T-helper 1 cell treated with Interleukin-12 subunit alpha and Interleukin-12 subunit beta and Interleukin-4 antibody, amounts not matched to agents 30 μg/mL and 1 μg/mL, for 36 hours (primary cell): ENCODE data around the gene MYO6.

ENCODE experiments used
- H3K27ac Mint-ChIP-seq: one replicate; pipeline ENCODE4 v1.8.0; 2021; ENCODE audit warnings: mild to moderate bottlenecking, mixed read lengths
- H3K27me3 Mint-ChIP-seq: one replicate; pipeline ENCODE4 v1.8.0; 2021; ENCODE audit warnings: low read depth, mixed read lengths
- H3K36me3 Mint-ChIP-seq: one replicate; pipeline ENCODE4 v1.8.0; 2021; ENCODE audit warnings: low read depth, mixed read lengths
- H3K4me1 Mint-ChIP-seq: one replicate; pipeline ENCODE4 v1.8.0; 2021; ENCODE audit warnings: low read depth, mixed read lengths
- H3K4me3 Mint-ChIP-seq: one replicate; pipeline ENCODE4 v1.8.0; 2021; ENCODE audit warnings: mild to moderate bottlenecking, moderate library complexity, mixed read lengths
- H3K9me3 Mint-ChIP-seq: one replicate; pipeline ENCODE4 v1.8.0; 2021; ENCODE audit warnings: mixed read lengths

The MYO6 gene

GRCh38 chr6:75913040-75913439 is 164.0 kb downstream of the MYO6 start:
- Mint-ChIP-seq H3K27ac (no peak overlapping the region), H3K4me1 (no peaks in the 10 kb centered on the region), H3K27me3 (no peaks in the 10 kb centered on the region), H3K9me3 (no peaks in the 10 kb centered on the region), H3K36me3 (no peaks in the 10 kb centered on the region), H3K4me3 (no peak overlapping the region)

GRCh38 chr6:75922226-75922625 is 173.2 kb downstream of the MYO6 start:
- H3K36me3 Mint-ChIP-seq: no peaks in the 10 kb centered on the region
- no peak overlapping the region for H3K27ac Mint-ChIP-seq
- no peaks in the 10 kb centered on the region for H3K9me3 Mint-ChIP-seq
- no peak overlapping the region for H3K4me3 Mint-ChIP-seq
- H3K27me3 Mint-ChIP-seq: no peaks in the 10 kb centered on the region
- H3K4me1 Mint-ChIP-seq: no peaks in the 10 kb centered on the region

- no peaks in the 10 kb centered on the region for H3K27me3 Mint-ChIP-seq
- no peaks in the 10 kb centered on the region for H3K36me3 Mint-ChIP-seq
- no peak overlapping the region for H3K4me3 Mint-ChIP-seq
- H3K9me3 Mint-ChIP-seq: no peaks in the 10 kb centered on the region
- H3K27ac Mint-ChIP-seq: no peak overlapping the region
- no peaks in the 10 kb centered on the region for H3K4me1 Mint-ChIP-seq
These were observed 177.5 kb downstream of the MYO6 start for GRCh38 chr6:75926293-75927168.

GRCh38 chr6:75931011-75931680 is 182.1 kb downstream of the MYO6 start:
- H3K36me3 Mint-ChIP-seq: no peaks in the 10 kb centered on the region
- no peak overlapping the region for H3K4me3 Mint-ChIP-seq
- H3K27me3 Mint-ChIP-seq: peaks cover 12% of the 10 kb centered on the region
- H3K9me3 Mint-ChIP-seq: no peaks in the 10 kb centered on the region
- no peak overlapping the region for H3K27ac Mint-ChIP-seq
- peaks cover 6% of the 10 kb centered on the region for H3K4me1 Mint-ChIP-seq

GRCh38 chr6:75932067-75932466 is 183.0 kb downstream of the MYO6 start:
- Mint-ChIP-seq H3K36me3 (no peaks in the 10 kb centered on the region), H3K27me3 (peaks cover 20% of the 10 kb centered on the region), H3K4me3 (no peak overlapping the region), H3K9me3 (no peaks in the 10 kb centered on the region), H3K4me1 (peaks cover 6% of the 10 kb centered on the region), H3K27ac (no peak overlapping the region)

GRCh38 chr6:75933387-75933975 is 184.4 kb downstream of the MYO6 start:
- Mint-ChIP-seq H3K27ac (no peak overlapping the region), H3K36me3 (no peaks in the 10 kb centered on the region), H3K27me3 (peaks cover 24% of the 10 kb centered on the region), H3K9me3 (no peaks in the 10 kb centered on the region), H3K4me3 (no peak overlapping the region), H3K4me1 (peaks cover 6% of the 10 kb centered on the region)

GRCh38 chr6:75934643-75935472 is 185.8 kb downstream of the MYO6 start:
- H3K36me3 Mint-ChIP-seq: no peaks in the 10 kb centered on the region
- peaks cover 24% of the 10 kb centered on the region for H3K27me3 Mint-ChIP-seq
- no peak overlapping the region for H3K27ac Mint-ChIP-seq
- no peaks in the 10 kb centered on the region for H3K9me3 Mint-ChIP-seq
- peaks cover 6% of the 10 kb centered on the region for H3K4me1 Mint-ChIP-seq
- H3K4me3 Mint-ChIP-seq: peak overlapping the region; percentile 41

GRCh38 chr6:75935473-75935793 is 186.4 kb downstream of the MYO6 start:
- Mint-ChIP-seq H3K36me3 (no peaks in the 10 kb centered on the region), H3K4me3 (no peak overlapping the region), H3K4me1 (peaks cover 6% of the 10 kb centered on the region), H3K9me3 (no peaks in the 10 kb centered on the region), H3K27ac (no peak overlapping the region), H3K27me3 (peaks cover 24% of the 10 kb centered on the region)

- peaks cover 24% of the 10 kb centered on the region for H3K27me3 Mint-ChIP-seq
- no peaks in the 10 kb centered on the region for H3K9me3 Mint-ChIP-seq
- H3K4me3 Mint-ChIP-seq: no peak overlapping the region
- no peaks in the 10 kb centered on the region for H3K36me3 Mint-ChIP-seq
- H3K27ac Mint-ChIP-seq: no peak overlapping the region
- peaks cover 6% of the 10 kb centered on the region for H3K4me1 Mint-ChIP-seq
These were observed 187.6 kb downstream of the MYO6 start for GRCh38 chr6:75936682-75937081.

GRCh38 chr6:75937846-75938245 is 188.8 kb downstream of the MYO6 start:
- H3K4me1 Mint-ChIP-seq: peaks cover 6% of the 10 kb centered on the region
- no peaks in the 10 kb centered on the region for H3K9me3 Mint-ChIP-seq
- H3K27me3 Mint-ChIP-seq: peaks cover 24% of the 10 kb centered on the region
- no peak overlapping the region for H3K4me3 Mint-ChIP-seq
- H3K27ac Mint-ChIP-seq: no peak overlapping the region
- no peaks in the 10 kb centered on the region for H3K36me3 Mint-ChIP-seq

- Mint-ChIP-seq H3K36me3 (no peaks in the 10 kb centered on the region), H3K4me1 (no peaks in the 10 kb centered on the region), H3K27me3 (peaks cover 15% of the 10 kb centered on the region), H3K9me3 (no peaks in the 10 kb centered on the region), H3K27ac (no peak overlapping the region), H3K4me3 (no peak overlapping the region)
These were observed 191.5 kb downstream of the MYO6 start for GRCh38 chr6:75940564-75940963.

GRCh38 chr6:75941509-75941908 is 192.5 kb downstream of the MYO6 start:
- H3K4me1 Mint-ChIP-seq: no peaks in the 10 kb centered on the region
- no peak overlapping the region for H3K27ac Mint-ChIP-seq
- H3K4me3 Mint-ChIP-seq: no peak overlapping the region
- H3K9me3 Mint-ChIP-seq: no peaks in the 10 kb centered on the region
- H3K36me3 Mint-ChIP-seq: no peaks in the 10 kb centered on the region
- peaks cover 8% of the 10 kb centered on the region for H3K27me3 Mint-ChIP-seq

GRCh38 chr6:75943381-75943780 is 194.3 kb downstream of the MYO6 start:
- no peaks in the 10 kb centered on the region for H3K36me3 Mint-ChIP-seq
- H3K4me3 Mint-ChIP-seq: no peak overlapping the region
- no peaks in the 10 kb centered on the region for H3K27me3 Mint-ChIP-seq
- H3K4me1 Mint-ChIP-seq: no peaks in the 10 kb centered on the region
- H3K9me3 Mint-ChIP-seq: no peaks in the 10 kb centered on the region
- H3K27ac Mint-ChIP-seq: no peak overlapping the region

- no peak overlapping the region for H3K27ac Mint-ChIP-seq
- H3K27me3 Mint-ChIP-seq: no peaks in the 10 kb centered on the region
- no peaks in the 10 kb centered on the region for H3K4me1 Mint-ChIP-seq
- no peaks in the 10 kb centered on the region for H3K9me3 Mint-ChIP-seq
- no peak overlapping the region for H3K4me3 Mint-ChIP-seq
- H3K36me3 Mint-ChIP-seq: no peaks in the 10 kb centered on the region
These were observed 197.2 kb downstream of the MYO6 start for GRCh38 chr6:75946146-75946831.
